ENCODE measurements around the gene ZMIZ2.
"Not testable (repeated sequence)": the region's sequence is repeated elsewhere in the genome, so short reads cannot be mapped to it uniquely, and the experiment has no call there.

ZMIZ2 gene

DNA sequence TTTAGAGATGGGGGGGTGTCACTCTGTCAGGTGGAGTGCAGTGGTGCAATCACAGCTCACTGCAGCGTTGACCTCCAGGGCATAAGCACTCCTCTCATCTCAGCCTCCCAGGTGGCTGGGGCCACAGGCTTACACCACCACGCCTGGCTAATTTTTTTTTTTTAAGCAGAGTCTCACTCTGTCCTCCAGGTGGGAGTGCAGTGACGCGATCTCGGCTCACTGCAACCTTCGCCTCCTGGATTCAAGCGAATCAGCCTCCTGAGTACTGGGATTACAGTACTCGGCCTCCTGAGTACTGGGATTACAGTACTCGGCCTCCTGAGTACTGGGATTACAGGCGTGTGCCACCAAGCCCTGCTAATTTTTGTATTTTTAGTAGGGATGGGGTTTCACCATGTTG lies 24.2 kb downstream of the ZMIZ2 start:
- DNase-seq, result no peak

DNA sequence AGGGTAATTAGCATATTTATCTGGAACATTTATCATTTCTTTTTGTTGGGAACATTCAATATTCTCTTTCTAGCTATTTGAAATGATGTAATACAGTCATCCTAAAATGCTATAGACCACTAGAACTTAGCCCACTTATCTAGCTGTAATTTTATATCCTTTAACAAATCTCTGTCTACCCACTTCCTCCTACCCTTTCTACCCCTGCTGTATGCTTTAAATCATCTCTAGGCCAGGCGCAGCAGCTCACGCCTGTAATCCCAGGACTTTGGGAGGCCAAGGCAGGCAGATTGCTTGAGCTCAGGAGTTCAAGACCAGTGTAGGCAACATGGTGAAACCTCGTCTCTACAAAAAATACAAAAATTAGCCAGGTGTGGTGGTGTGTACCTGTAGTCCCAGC lies 25.8 kb downstream of the ZMIZ2 start:
- not testable (repeated sequence) for DNase-seq

DNA sequence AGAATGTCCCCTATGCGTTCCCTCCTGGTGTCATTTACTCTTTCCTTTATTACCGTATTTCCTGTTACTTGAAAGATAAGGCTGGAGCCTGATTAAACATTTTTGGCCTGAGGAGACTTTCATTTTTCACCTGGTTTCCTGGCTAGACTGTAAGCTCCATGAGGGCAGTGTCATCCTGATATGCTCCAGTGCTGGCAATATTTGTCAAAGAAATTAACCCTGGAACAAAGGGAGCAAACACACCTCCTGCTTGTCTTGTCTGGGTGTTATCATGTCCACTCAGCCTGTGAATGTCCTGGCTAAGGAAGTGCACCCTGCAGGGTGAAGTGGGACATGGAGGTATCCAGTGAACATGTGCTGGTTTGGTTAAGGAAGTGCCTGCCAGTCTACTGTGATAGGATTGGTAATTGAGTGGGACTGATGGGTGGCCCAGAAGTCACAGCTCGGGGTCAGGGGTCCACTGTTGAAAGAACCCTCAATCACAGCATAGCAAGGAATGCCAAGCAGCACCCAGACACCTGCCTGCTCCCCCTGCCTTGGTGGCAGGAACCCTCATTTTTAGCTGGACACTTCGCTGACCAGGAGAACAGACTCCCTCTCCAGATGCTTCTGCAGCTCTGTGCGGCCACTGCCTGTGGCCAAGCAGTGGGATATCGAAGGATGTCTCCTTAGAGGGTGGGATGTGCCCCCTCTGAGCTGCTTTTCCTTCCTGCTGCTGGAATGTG lies 26.9 kb downstream of the ZMIZ2 start:
- DNase-seq, result no peak

DNA sequence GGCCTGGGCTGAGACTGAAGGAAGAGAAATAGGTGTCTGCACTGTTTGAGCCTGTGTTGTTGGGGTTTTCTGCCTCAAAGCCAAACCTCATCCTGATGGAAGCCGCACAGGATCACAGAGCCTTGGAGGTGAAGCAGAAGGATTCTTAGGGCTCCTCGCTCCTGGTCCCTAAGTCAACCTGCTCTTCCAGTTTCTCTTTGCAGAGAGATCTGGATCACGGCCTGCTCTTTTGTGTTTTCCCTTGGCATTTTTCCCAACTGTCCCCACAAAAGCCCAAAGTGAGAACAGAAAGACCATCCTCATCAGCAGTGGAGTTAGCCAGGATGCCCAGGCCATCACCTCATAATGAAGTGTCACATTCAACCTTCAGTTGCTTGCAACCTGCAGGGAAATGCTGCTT lies 27.6 kb downstream of the ZMIZ2 start:
- DNase-seq, result no peak

DNA sequence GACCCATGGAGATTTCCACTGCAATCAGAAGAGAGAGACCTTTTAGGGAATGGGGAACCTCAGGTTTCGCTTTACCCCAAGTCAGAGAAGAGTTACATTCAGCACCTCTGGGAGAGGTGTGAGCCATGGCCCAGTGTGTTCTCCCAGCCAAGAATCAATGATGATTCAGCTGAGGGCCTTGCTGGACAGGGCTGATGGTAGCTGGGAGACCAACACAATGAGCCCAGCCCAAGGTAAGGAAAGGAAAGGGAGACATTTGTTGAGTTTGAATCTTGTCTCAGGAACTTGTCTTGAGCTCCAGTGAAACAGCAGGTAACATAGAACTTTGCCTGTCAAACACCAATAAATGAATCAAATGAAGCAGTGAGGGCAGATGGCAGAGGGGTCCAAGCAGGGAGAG lies 33.8 kb downstream of the ZMIZ2 start:
- DNase-seq, result no peak

DNA sequence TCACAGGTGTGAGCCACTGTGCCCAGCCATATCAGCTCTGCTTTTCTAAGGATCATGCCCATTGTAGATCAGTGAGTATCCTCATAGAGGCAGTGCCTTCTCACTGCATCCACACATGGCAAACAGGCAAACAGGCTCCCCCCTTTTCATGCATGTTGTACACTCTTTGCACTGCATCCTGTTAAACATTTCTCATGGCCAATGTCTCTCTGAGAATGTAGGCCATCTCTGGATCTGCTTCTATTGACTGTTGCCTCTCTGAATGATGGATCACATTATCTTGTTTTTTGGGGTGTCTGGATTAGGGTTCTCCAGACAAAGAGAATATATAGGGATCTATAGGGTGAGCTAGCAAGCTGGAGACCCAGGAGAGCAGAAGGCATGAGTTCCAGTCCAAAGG lies 34.8 kb downstream of the ZMIZ2 start:
- no peak for DNase-seq

DNA sequence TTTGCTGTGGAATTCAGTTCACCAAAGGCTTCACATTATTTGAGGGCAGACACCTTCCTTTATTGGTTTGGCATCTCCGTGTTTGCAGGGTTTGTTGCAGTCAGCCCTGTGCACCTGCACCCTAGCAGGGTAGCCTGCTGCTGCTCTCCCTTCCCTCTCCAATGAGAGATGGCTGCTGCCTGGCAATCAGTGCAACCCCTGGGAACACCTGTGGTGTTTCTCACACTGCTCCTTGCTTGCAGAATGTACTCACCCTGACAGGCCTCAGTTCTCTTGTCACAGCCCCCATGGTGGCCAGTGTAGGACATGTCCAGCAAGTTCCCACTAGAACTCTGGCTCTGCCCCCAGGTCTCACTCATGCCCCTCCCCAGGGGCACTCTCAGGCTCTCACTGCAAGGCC lies 35.7 kb downstream of the ZMIZ2 start:
- no peak for DNase-seq

DNA sequence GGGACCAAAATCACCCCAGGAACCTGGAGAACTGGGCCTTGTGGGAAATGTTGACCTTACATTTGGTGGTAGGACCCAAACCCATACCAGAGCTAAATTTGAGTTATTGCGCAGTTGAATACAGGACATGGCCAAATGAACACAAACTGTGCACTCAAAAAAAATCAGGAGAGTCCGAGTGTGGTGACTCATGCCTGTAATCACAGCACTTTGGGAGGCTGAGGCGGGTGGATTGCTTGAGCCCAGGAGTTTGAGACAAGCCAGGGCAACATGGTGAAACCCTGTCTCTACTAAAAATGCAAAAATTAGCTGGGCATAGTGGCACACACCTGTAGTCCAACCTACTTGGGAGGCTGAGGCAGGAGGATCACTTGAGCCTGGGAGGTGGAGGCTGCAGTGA lies 36.6 kb downstream of the ZMIZ2 start:
- not testable (repeated sequence) for DNase-seq

DNA sequence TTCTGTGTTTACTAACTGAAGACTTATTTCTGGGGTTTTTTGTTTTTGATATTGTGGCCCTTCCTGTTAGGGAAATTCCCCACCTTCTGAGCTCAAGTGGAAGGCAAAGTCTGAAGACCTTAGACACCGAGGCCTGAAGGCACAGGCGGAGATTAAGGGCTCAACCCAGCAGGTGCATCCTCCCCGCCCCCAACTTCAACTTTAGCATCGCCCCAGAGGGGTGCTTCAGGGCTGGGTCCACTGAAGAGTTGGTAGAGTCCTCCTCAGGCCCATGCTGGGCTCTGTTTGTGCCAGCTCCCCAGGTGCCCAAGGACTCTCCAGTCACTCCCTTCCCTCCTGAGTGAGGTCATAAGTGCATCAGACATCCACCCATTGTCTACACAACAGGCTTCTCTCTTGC lies 38.4 kb downstream of the ZMIZ2 start:
- DNase-seq, result no peak

DNA sequence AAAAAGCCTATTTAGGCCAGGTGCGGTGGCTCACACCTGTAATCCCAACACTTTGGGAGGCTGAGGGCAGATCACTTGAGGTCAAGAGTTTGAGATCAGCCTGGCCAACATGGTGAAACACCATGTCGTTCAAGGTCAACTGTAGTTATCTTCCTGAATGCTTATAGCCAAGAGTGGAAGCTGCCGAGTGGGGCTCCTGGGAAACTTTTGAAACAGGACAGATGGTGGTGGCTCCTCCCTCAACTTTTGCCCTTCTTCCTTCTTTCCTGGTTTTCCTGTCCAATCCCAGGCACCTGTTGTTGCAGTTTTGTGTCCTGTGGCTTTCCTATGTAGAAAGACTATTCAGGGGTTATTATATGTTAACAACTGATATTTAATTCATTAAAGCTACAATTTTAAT lies 39.1 kb downstream of the ZMIZ2 start:
- no peak for DNase-seq

DNA sequence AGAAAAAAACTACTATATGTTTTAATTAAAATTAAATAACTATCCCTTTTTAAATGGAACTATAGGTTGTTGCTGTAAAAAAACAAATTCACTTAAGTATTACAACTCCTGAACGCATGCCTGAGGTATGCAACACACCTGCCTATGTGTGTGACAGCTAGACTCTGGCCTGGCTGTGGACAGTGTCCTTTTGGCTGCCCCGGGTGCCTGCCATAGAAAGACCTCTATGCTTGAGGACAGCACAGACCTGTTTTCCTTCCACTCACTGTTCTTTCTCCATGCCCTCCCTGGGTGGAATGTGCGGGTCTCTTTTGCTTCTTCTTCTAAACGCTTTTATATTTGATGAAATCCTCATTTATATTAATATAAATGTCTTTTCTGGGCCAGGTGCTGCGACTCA lies 41.3 kb downstream of the ZMIZ2 start:
- no peak for DNase-seq

DNA sequence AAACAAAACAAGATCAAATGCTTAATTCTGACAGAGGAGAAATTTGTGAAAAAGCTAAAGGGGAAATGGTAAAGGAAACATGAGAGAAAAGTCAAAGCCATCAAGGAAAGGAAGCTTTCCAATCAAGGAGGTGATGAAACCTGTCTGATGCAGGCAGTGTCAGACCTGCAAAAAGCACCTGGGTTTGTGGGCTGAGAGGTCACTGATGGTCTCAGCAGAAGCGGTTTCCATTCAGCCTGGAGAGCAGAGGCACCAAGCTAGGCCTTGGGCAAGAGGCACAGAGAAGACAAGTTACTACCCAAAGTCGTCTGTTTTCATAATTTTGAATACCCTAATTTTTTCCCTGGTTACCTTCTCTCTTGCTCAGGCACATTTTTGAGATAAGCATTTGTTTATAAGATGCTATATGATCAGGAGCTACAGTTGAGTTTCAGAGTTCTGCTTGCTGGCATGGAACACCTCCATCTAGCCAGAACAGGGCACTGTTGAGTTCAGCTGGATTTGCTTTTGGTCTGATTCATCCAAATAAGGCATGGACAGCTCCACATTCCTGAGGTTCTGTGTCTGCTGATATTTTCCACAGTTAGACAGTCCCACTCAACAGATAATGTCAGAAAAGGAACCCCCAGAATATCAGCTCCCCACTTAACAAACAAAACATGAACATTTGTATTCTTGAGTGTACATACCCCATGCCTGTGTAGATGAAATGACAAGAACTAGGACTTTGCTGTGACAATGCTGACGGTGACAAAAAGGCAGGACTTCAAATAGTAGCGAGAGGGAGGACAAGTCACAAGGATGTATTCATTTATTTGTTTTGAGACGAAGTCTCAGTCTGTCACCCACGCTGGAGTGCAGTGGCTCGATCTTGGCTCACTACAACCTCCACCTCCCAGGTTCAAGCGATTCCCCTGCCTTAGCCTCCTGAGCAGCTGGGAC lies 42.9 kb downstream of the ZMIZ2 start:
- DNase-seq, result no peak

DNA sequence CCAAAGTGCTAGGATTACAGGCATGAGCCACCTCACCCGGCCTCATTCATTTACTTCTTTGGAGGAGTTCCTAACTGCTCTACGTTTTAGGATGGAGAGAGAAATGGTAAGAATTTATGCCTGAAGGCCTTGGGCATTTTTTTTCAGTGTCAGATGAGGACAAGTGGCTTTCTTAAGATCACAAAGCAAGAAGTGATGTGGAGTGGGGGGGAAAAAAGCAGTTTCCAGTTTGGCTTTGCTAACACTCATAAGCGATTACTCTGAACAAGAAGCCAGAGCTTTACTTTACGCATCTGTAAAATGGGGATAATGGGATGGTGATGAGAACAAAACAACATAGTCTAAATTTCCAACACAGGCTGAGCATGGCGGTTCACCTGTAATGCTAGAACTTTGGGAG lies 45.3 kb downstream of the ZMIZ2 start:
- DNase-seq, result no peak

DNA sequence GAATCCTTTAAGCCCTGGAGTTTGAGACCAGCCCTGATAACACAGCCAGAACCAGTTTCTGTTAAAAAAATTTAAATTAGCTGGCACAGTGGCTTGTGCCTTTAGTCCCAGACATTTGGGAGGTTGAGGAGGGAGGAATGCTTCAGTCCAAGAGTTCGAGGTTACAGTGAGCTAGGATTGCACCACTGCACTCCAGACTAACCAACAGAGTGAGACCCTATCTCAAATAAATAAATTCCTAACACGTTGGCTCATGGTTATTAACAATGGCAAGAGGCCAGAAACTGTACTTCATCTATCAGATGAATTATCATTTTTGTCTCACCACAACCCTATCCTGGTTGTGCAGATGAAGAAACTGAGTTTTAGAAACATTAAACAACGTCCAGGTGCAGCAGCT lies 45.7 kb downstream of the ZMIZ2 start:
- DNase-seq, result no peak

DNA sequence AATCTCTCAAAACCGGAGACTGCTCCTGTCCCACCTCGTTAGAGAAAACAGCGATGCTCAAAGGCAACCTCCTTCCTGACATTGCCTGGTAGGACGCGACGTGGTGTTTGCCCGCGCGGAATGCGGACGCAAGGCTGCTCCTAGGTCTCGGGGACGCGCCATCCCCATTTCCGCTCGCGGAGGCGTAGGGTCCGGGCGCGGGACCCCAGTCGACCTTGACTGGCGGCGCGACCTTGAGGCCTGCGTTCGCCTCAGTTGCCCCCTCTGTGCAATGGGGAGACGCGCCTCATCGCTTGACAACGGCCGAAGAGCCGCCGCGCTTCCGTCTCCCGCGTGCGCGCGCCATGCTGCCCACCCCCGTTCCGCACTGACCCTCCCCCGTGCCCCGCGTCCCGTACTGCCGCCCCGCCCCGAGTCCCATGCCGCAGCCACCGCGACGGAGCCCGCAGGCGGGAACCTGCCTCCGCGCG lies 47.4 kb downstream of the ZMIZ2 start:
- DNase-seq, result no peak

DNA sequence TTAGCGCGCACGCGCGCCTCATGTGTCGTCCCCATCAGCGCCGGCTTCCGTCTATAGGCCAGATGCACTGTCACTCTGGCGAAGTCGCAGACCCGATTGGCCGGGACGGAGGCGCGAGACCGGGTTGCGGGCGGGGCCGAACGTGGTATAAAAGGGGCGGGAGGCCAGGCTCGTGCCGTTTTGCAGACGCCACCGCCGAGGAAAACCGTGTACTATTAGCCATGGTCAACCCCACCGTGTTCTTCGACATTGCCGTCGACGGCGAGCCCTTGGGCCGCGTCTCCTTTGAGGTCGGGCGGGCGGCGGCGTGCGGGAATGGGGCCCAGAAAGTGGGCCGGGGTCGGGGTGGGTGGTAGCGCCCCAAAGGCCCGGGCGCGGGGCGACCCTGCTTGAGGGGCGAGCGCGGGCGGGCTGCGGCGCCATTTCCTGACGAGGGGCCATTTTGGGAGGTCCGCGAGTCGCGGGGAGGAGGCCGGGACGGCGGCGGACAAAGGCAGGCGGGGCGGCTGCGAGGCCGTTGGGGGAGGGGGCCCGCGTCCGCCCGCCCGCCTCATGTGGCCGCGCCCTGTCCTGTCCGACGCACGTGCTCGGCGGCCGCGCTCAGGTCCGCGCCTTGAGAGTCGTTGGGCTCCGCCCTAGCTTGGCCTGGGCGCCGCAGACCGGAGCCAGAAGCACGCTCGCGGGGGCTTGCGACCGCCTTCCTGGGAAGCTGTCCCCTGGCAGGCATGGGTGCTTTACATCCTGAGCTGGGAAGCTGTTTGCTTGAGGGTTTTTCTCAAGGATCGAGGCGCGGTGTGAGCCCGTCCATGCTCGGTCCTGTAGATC lies 48.1 kb downstream of the ZMIZ2 start, which contains the start of gene PPIA:
TSS of gene PPIA (plus strand) at position 178 of the 825 bp plus-strand sequence. CDS start at position 222, 44 bp downstream.
- DNase-seq, result peak; percentile 48

DNA sequence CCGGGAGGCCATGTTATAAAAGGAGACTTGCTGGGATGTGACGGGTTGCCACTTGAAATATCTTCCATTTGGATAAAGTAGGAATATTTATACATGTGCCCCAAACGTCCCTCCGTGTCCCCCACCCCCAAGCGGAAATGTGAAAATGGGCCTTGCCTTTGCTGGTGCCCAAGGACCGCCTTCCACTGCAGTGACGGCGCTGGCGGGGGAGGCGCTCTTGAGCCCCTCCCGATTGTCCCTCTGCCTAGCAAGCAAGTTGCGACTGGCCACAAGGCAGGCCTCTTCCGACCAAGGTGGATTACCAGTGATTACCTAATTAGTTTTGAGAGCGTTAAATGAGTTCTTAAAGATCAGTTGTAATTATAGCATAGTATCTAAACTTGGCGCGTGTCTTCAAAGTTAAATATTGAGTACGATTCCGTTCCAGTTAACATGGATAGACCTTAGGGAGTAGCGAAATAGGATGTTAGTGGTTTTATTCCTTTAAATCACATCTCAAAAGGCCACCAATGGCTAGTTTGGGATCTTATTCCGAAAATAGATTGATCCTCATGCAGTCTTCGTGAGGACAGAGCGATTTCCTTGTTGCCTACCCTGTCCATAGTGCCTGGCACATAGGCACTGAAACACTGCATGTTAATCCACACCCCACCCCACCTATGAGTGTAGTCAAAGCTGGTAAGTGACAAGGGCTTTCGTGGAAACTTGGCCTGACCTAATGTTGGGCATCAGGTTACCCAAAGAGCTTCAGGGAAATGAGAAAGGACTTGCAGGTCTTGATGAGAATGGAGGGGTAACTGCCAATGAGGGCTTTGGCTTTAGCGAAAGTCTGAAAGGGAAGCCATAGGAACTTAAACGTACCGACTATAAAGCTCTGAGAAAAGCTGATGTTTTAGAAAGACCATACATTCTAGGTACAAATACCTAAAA lies 48.9 kb downstream of the ZMIZ2 start:
- peak; percentile 19 for DNase-seq

DNA sequence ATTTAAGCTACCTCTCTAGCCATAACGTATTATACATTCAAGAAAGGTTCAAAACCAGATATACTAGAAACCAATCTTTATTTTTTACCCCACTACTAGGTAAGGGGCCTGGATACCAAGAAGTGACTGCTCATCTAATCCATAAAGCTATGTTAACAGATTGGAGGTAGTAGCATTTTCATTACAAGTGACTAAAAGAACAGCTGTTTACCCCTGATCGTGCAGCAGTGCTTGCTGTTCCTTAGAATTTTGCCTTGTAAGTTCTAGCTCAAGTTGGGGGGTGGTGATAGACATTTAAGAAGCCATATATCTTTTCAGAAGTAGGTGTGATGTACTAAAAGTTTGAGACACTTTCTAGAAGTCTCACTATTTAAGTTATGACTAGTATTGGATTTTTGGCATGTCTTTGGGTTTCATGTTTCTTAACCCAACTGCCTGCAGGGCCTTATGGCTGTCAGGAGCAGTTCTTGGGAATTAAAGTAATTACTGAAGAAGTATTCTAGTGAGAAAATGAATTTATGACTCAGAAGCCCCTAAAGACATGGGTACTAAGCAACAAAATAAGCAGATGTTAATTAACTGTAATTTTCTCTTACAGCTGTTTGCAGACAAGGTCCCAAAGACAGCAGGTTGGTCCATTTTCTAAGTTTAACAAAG lies 50.1 kb downstream of the ZMIZ2 start:
- DNase-seq, result no peak

DNA sequence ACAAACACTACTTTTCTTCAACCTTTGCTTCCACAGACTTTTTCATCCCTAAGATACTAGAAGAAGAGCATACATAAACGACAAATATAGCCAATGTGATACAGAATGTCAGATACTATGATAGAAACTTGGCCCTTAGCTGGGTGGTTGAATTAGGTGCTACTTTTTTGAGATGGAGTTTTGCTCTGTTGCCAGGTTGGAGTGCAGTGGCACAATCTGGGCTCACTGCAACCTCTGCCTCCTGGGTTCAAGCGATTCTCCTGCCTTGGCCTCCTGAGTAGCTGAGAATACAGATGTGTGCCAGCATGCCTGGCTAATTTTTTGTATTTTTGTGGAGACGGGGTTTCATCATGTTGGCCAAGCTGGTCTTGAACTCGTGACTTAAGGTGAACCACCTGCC lies 51.3 kb downstream of the ZMIZ2 start:
- no peak for DNase-seq

DNA sequence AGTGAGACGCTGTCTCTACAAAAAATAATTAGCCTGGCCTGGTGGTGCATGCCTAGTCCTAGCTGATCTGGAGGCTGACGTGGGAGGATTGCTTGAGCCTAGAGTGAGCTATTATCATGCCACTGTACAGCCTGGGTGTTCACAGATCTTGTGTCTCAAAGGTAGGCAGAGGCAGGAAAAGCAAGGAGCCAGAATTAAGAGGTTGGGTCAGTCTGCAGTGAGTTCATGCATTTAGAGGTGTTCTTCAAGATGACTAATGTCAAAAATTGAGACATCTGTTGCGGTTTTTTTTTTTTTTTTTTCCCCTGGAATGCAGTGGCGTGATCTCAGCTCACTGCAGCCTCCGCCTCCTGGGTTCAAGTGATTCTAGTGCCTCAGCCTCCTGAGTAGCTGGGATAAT lies 53.2 kb downstream of the ZMIZ2 start:
- DNase-seq, result no peak

DNA sequence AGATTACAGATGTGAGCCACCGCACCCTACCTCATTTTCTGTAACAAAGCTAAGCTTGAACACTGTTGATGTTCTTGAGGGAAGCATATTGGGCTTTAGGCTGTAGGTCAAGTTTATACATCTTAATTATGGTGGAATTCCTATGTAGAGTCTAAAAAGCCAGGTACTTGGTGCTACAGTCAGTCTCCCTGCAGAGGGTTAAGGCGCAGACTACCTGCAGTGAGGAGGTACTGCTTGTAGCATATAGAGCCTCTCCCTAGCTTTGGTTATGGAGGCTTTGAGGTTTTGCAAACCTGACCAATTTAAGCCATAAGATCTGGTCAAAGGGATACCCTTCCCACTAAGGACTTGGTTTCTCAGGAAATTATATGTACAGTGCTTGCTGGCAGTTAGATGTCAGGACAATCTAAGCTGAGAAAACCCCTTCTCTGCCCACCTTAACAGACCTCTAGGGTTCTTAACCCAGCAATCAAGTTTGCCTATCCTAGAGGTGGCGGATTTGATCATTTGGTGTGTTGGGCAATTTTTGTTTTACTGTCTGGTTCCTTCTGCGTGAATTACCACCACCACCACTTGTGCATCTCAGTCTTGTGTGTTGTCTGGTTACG lies 53.9 kb downstream of the ZMIZ2 start:
- no peak for DNase-seq
